T47D (cell line): ENCODE measurements around the gene TSHZ1.

ENCODE experiments used
- DNase-seq, 2 experiments: peaks; one replicate each; pipeline versions ENCODE4 v3.0.0 to v3.0.0-alpha.2; 2011 to 2012; ENCODE audit warnings: low read depth in 1 of 2, low spot score in 1 of 2
- JUND ChIP-seq: IDR thresholded peaks from 2 replicates; pipeline ENCODE4 v1.6.1; 2012; ENCODE audit warnings: low read depth
- in situ Hi-C: cut with HindIII; loops from 2 replicates; pipeline ENCODE4 v1.10.0; 2016; ENCODE audit warnings: low sequenced_read_pairs, low pct_unique_long_range_greater_than_20kb

Gene TSHZ1

DNA sequence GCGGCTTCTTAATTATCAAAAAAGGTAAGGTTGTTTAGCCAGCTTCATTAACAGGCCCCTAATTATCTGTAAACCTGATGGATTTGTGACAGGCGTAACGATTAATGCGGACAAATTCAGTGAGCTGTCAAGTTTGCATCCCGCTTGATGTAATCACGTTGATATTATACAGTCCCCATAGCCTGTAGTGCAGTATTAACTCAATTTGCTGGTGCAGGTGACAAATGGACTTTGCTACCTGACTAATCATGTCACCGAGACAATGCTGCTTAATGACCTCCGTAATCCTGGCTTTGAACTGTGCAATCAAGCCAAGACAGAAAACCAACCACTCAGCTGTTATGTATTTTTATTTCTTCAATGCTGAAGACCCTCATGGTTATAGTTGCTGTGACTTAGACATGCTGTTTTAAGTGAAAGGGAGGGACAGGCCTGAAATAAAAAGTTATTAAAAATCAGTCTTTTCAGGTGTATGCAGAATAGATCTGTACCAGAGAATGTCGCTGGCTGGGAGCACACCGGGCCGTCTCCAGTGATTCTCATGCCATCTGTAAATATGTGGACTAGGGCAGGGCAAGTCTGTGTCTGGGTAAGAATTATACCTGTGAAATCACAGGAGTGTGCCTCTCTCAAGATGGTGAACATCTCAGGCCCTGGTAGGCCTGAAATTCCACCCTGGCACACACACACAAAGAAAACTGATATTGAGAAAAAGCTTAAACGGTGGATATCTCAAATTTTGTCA, 4.3 kb downstream of the TSHZ1 start:
- no peak for TF ChIP-seq JUND
- in situ Hi-C loops: no loop called here
- DNase-seq: no peak

DNA sequence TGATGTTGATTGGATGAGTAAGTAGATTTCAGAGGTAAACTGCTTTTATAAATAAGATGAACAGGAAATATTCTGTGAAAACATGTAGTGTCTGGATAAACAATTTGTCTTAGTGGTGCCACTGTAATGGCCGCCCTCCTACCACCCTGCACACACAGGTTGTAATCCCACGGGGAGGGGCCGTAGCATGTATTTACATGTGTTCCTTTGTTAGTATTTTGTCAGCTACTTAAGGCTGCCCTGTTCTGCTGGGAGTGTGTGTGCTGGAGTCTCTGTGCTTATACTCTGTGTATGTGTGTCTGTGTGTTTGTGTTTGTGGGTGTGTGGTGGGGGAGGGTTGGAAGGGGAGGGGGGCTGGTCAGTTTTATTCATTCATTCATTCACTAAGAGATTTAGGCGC, 5.1 kb downstream of the TSHZ1 start:
- DNase-seq: no peak
- no peak for TF ChIP-seq JUND
- in situ Hi-C loops: no loop called here

DNA sequence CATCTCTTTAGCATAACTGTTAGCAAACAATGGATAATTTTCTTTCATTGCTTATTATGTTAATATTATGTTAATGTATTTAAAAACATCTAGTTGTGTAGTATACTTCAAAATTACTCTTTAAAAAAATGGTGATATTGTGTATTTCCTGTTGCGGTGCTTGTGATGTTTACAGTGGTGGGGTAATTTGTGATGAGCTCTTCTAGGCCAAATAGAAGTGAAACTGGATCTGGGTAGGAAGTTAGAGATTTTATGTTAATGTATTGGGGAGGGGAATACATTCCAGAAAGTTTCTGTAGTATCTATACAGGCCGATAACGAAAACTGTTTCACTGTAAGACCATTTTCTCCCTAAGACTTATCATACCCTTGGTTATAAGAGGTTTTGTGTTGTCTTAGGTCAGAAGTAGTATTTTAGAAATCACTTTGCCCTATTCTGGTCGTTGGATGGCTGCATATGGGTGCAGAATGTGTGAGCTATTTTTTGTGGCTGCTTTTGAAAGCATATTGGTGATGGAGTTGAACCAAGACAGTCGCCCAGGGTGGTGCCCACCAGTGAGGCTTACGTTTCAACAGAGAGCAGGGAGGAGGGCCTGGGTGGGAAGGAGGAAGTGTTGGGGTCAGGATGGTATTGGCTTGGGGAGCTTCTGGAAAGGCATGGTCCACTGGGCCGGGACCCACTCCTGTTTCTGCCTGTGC, 5.8 kb downstream of the TSHZ1 start:
- in situ Hi-C loops: no loop called here
- TF ChIP-seq JUND: no peak
- no peak for DNase-seq

DNA sequence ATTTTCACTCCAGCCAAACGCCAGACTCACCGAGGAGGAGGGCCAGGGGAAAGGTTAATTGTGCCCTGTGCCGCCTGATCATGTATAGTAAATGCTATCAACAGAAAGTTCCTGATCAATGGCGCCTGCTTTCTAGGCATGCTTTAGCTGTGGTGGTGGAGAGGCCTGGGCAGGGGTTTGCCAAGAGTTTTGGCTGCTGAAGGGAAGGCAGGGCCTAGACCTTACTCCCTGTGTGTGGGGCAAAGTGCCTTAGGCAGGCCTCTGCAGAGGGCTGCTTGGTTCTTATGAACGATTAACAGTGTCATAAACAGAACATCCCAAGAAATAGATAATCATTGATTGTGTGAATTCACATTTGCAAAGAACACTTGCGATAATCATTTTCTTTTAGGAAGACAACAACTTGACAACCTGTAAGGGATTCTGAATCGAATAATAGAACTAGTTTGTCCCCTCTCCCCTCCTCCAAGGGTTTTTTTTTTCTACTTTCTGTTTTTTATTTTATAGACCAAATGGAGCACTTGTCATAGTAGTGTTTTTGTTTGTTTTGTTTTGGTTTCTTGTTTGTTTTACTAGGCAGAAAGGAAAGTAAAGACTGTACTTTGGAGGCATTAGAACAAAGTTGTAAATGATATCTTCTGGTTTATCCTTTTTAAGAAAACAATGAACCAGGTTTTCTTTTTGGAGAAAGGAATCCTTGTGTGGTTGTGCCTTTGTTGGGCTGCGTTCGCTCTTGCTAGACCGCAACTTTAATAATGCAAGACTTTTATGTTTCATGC, 6.5 kb downstream of the TSHZ1 start:
- in situ Hi-C loops: no loop called here
- DNase-seq: no peak
- no peak for TF ChIP-seq JUND

GRCh38 chr18:75218065-75218923, 7.7 kb downstream of the TSHZ1 start:
- no peak for DNase-seq
- no peak for TF ChIP-seq JUND
- in situ Hi-C loops: no loop called here

DNA sequence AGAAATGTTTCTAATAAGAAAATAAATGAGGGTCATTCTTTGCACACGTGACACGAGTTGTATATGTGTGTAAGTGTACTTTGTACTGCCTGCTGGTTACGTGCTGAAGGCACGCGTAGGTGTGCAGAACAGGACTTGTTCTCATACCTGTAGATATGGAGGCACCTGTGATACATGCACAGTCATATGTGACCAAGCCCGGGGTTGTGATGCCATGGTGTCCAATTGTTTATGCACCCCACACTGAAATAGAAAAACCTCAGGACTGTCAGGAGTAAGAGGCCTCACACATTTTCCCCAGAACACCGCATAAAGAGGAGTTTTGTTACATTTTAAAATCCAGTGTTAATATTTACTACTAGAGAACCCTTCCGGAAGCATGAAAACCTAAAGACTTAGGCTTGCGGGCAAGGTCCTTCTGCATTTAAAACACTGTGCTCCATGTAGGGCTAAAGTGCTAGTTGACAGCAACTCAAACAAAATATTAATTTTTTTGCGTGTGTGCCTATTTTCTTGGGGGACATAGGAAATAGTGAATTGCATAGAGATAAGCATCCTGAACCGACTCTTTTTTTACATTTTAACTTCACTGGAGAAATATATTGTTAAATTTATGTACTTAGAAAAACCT, 9.3 kb downstream of the TSHZ1 start:
- no peak for TF ChIP-seq JUND
- no peak for DNase-seq
- in situ Hi-C loops: no loop called here

DNA sequence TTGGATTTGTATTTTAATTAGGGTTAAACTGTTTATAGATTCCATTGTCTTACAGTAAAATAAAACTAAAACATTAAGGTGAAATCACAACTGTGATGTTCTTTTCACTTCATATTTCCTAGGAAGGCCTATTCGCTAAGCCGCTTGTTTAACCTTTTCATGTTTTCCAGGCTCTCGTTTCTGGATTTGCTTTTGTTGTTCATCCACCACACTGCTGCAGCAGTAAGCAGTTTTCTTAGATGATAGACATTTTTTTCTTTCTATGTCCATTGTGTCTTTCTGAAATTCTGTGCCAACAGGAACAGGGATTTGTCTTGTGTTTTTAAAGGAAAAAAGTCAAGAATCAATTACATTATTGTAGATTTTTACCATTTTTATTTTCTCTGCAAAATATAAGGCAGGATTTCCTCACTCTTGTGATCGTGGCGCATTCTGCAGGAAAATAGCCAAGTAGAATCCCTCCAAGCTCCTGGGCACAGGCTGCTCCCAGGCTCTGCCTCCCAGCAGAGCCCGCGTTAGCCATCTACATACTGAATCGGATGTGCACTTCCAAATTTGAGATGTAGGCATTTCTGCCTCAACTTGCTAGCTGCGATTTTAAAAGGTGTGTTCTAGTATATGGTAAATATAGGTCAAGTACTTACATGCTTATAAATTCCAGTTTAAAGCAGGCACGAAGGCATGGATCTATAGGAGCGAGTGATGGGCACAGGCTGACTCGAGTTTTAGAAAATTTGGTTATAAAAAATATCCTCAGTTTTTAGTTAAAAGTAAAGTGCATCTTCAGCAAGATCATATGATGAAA, 10.2 kb downstream of the TSHZ1 start:
- in situ Hi-C loops: no loop called here
- no peak for DNase-seq
- no peak for TF ChIP-seq JUND

DNA sequence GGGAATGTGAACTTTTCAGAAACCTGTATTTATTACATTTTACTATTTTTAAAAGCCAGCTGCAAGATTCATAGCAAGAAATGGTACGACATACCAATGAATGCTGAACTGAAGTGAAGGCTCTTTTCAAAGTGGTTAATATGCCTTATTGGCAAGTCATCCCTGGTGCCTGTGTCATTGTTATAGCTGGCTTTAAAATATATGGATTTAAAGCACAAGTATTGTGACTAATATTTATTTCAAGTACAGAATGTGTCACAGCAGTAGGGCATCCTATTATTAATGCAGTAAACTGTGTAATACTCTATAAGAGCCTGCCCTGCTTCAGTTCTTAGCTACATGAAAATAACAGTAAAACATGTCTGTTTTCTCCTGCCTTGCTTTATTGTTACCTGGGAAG, 10.8 kb downstream of the TSHZ1 start:
- in situ Hi-C loops: no loop called here
- no peak for TF ChIP-seq JUND
- no peak for DNase-seq

DNA sequence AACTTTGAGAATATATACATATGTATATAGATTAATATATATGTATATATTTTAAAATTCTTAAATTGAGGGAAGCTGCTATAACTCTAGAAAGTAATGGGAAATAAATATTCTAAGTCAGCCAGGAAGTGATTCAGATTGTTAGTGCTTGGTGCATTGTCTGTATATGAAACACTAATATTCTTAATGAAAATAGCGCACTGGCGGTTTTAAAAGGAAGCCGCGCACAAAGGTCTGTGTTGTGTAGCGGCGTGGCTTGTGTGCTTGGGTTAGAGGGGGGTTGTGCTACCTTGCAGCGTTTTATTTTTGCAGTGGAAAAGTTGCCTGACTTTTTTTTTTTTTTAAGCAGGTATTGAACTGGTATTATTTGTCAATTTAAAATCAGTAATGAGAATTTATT, 11.3 kb downstream of the TSHZ1 start:
- no peak for TF ChIP-seq JUND
- in situ Hi-C loops: no loop called here
- DNase-seq: no peak

DNA sequence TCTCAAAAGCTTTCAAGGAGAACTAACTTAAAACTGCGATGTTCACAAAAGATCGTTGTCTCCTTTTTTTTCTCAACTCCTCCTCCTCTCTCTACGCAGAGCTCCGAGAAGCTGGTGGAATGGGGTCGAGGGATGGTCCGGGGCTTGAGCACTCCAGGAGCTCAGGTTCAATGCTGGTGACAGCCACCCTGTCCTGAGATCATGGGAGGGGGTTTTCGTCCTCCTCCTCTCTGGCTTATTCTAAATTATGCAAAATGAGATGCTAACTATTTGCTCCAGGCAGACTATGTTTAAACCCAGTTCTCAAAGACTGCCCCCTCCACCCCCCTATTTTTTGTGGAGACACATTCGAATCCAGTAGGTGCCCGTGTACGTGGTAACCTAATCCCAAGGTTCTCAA, 11.8 kb downstream of the TSHZ1 start:
- in situ Hi-C loops: no loop called here
- no peak for TF ChIP-seq JUND
- DNase-seq: no peak

DNA sequence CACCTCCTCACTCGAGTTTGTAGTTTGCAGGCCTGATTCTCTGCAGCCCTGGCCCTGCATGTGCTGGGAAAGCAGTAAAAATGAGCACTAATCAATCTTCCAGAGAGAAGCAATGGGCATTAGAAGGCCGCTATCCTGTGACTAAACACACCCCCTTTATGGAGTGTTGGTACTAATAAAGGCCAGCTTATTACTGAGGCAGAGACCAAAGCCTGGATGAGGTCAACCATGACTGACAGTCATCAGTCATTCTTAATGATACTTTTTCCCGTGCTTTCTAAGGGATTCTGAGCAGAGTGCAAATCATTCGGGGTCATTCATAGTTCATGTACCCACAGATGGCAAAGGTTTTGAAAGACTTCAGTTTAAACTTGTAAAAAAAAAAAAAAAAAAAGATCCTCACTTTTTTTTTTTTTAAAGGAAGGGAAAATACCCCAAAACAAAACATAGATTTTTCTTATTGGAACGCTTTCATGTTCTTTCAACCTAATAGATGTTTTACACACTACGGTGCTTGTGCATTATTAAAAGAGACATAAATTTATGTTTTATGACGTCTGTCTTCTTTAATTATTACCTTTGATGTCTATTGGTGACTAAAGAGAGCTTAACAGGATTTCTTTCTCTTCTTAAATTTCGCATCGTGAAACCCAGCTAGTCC, 13.2 kb downstream of the TSHZ1 start:
- TF ChIP-seq JUND: no peak
- in situ Hi-C loops: no loop called here
- DNase-seq: no peak
